GM21737 (cell line): Measurements from ENCODE around the gene ALDH8A1.

ENCODE experiments used
- ATAC-seq: cut with Tn5 transposase; IDR thresholded peaks from one replicate; pipeline ENCODE4 v1.9.1; 2021; ENCODE audit warnings: mild to moderate bottlenecking, moderate library complexity; ENCODE audit not compliant: unreplicated experiment

ALDH8A1 gene

DNA sequence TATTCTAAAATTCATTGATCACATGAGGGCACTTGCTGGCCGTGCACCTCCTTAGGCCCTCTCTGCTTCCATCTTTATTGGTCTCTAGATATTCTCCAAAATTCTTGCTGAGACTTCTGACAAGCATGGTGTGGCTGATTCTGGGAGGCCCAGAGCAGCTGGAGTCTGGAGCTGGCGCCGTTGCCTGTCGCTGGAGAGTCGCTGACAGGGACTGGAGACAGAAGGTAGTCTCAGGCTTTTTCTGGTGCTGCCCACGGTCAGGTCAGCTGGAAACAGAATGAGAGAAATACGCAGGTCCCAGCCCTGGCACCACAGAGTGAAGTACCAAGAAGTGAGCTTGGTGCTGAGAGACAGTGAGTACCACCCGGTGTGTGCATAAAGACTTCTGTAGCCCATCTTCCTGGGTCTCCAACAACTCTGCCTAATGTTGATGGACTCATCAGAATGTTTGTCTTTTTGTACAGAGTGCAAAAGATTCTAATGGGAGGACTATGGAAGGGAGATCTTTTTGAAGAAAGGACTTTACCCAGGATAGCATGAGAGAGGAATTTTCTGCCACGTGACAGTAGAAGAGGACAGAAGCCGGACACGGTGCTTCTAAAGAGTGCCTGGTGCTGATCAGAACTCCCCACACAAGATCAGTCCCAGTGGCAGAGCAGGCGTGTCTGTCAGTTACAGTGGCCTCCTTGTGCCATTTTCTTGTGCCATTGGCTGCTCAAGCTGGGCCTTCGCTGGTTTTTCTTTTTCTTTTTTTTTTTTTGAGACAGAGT lies 1.8 kb upstream of the ALDH8A1 start:
- no peak for ATAC-seq

GRCh38 chr6:134950482-134950881 lies 581 bp upstream of the ALDH8A1 start:
- ATAC-seq, result no peak

- ATAC-seq, result no peak
Observed at GRCh38 chr6:134948691-134949090, 1.2 kb downstream of the ALDH8A1 start.

GRCh38 chr6:134948142-134948541 lies 1.8 kb downstream of the ALDH8A1 start:
- no peak for ATAC-seq

DNA sequence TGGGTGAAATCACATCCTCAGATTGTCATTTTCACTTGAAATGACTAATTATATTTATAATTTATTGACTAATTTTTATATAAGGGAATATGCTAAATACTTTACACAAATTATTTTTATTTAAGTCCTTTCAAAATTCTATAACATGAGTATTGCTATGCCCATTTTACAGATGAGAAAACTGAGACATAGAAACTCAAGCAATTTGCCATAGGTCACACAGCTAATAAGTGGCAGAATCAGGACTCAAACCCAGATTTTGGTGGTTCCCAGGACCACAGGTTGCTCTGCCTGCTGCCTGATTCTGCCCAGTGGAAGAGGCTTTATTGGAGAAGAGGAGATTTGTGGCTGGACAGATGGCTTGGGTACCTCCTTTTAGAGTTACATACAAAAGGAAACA lies 4.9 kb downstream of the ALDH8A1 start:
- no peak for ATAC-seq

- no peak for ATAC-seq
Observed at GRCh38 chr6:134943522-134944111, 6.3 kb downstream of the ALDH8A1 start.

- ATAC-seq, result no peak
Observed at GRCh38 chr6:134938896-134939295, 11.0 kb downstream of the ALDH8A1 start.

DNA sequence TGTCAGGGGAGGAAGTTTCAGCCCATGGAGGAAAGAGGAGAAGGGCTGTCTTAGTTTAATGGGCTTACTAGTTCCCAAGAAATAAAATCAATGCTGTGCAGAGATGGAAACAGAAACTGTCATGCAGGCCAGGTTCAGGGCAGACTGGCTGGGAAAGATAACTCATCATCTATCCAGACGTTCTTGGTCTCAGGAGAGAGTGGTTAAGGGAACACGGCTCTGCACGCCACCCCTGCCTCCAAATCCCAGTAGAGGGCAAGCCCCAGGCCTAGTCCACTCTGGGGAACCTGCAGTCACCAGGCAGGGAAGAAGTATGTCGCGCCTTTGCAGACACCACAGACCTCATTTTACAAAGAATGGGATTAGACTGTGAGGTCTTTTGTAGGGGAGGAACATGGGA lies 12.5 kb downstream of the ALDH8A1 start:
- no peak for ATAC-seq

DNA sequence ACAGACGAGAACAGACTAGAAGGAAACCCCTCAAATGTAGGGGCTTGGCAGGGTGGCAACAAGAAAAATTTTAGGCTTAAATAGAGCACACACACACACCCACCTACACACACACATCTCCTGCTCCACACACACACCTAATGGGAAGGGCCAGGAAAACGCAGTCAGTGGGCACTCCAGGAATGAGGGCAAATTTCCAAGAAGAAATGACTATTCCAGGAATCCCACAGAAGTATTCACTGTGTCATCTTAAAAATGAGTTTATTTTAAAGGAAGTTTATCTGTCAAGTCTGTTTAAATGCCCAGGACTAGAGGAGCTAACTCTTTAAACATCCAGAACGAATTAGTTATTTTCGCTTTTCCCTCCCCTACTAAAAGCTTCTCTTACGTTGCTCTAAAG lies 13.0 kb downstream of the ALDH8A1 start:
- no peak for ATAC-seq

- ATAC-seq, result no peak
Observed at GRCh38 chr6:134936476-134936875, 13.4 kb downstream of the ALDH8A1 start.

GRCh38 chr6:134934793-134935485 lies 15.0 kb downstream of the ALDH8A1 start:
- no peak for ATAC-seq

DNA sequence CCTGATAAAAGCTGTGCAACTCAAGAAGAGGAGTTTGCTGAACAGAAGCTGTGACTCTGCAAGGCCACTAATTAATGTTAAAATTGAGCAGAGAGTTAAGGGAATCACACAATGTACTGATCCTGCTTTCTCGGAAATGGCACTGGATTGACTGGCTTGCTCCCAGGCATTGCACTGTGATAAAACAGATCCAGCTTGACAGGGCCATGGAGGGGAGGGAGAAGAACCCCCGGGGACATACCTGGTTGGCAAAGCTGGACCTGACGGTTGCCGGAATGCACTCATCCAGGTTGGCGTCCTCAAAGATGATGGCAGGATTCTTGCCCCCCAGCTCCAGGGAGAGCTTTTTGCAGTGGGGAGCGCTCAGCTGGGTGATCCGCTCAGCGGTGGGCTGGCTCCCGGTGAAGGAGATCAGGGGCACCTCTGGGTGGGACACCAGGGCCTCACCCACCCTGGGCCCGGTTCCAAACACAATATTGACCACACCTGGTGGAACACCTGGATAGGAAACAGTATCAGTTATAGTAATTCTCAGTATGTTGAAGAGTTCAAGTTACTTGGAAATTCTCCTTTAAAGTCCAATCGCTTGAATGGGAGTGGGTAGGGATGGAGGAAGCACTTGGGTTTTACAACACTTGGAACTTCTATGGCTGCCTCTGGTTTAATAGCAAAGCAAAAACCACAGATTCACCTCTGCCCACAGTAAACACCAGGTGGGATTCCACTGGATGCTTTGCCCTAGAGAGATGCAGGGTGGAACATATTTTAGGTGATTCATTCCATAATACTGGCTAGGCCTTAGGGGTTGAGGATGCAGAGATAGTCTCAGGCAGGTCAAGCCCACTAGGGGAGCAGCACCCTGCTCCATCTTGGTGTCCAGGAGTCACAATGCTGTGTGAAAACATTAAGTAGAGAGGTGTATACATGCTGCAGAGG lies 17.1 kb downstream of the ALDH8A1 start:
- ATAC-seq, result no peak

DNA sequence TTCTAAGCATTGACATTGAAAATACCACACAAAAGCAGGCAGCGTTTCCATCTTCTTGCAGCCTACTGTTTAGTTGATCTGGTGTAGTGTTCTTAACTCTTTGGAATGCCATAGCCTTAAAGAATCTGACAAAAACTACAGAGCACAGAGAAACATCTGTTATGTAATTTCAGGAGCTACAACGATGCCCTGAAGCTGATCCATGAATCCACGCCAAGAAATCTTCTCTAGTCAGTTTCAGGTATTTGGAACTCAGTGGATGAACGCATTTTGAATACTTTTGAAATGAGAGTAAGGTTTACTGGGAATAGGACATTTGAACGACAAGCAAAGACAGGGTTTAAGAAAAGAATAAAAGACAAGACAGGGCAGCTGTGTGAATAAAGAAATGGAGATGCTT lies 17.8 kb downstream of the ALDH8A1 start:
- no peak for ATAC-seq

GRCh38 chr6:134930463-134930862 lies 19.4 kb downstream of the ALDH8A1 start:
- no peak for ATAC-seq

DNA sequence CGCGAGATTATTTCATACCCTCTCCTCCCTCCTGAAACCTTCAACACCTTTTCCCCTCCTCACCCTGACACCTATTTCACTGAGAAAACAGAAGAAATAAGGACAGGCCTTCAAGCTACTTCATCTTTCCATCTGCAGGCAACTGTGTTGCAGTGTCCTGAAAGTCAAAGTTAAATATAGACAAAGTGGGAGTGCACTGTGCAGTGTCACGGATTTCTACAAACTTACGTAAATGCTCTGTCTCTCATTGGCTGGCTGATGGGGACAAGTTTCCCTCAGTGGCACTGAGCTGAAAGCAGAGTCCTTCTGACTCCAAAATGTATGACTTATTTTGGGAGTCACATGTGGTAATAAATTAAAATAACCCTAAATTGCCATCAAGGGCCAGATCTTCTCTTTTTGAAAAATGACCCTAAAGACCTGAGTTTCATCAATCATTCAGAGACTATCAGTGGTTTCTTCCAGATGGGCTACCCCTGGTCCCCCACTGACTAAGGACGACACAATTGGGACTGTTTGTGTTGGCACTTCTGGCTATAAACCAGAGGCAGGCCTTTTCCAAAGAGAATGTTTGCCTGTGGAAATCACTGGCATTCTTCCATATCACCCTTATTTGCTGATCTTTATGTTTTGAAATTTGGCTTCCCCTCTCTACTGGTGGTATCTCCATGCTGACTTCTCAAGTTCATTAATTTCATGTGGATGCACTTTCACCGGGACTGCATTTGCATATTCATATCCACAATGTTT lies 21.6 kb downstream of the ALDH8A1 start:
- ATAC-seq, result no peak

DNA sequence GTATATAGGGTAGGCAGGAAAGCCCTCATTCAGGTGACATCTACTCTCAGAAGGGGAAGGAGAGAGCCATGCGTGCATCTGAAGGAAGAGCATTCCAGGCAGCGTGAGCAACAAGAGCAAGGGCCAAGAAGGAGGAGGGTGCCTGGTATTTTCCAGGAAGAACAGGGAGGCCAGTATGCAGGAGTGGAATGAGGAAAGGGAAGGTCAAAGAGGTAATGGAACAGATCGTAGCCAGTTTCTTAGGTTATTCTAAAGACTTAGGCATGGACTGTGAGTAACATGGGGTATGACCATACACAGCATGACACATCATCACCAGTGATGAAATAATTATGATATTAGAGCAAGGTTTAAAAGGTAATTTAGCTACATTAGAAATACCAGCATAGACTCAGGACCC lies 24.1 kb downstream of the ALDH8A1 start:
- no peak for ATAC-seq

DNA sequence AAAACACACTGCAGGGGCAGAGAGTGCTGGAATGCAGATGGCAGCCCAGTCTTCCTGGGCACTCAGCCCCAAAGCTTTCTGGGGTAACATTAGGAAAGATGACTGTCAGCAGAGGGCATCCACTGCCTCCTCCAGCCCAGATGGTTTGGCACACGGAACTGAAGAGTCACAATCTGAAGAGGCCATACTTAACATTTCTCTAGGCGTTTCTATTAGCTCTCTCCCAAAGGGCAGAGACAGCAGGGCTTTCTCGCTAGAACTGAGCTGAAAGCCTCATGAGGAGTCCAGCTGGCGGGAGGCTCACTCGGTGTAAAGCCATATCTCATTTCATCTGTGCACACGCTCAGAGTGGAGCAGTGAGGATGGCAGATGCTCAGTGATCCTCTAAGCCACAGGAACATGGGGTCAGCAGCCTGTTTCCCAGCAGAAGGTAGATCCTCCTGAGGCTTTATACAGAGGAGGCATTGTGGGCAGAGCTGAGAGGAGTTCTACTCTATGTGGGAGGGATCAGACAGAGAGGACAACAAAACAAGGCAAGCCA lies 28.1 kb downstream of the ALDH8A1 start:
- no peak for ATAC-seq

- ATAC-seq, result no peak
Observed at GRCh38 chr6:134921276-134921675, 28.6 kb downstream of the ALDH8A1 start.

GRCh38 chr6:134920422-134920821 lies 29.5 kb downstream of the ALDH8A1 start:
- no peak for ATAC-seq

DNA sequence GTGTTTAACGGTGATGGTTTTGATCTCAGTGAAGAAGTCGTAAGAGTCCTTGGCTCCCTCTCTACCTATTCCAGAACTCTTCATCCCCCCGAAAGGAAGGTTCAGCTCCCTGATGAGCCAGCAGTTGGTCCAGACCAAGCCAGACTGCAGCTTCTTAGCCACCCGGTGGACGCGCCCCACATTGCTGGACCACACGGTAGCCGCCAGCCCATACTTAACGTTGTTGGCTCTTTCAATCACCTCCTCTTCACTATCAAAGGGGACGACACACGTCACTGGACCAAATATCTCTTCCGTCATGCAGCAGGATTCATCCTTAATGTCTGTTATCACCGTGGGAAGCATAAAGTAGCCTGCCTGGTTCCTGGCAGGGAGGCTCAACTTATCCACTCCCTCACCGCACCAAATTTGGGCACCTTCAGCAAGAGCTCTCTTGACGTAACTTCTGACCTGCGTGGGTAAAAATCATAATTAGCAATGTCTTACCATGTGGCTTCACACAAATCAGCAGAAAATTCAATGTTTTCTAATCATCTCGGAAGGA lies 31.4 kb downstream of the ALDH8A1 start:
- ATAC-seq, result no peak
